ENCODE measurements around the gene ANKRD22. TPM values are rescaled to one million over a fixed set of nuclear protein-coding genes. Genes with fewer than 3 reads are reported as not detected.
A peak's percentile ranks its signal among the peaks of the same experiment; 100 is the strongest.
"Not testable (repeated sequence)": the region's sequence is repeated elsewhere in the genome, so short reads cannot be mapped to it uniquely, and the experiment has no call there.

ANKRD22 gene
- total RNA-seq, 2 experiments from 2014 or later, result not detected

GRCh38 chr10:88883448-88883809 lies 31.8 kb upstream of the ANKRD22 start:
- no peak for DNase-seq
- peaks cover under 1% of the 10 kb centered on the region for H3K9me3 Mint-ChIP-seq
- no peak for ATAC-seq (ENCODE audit: low read depth)
- peak overlapping the region; percentile 62 for H3K27ac Mint-ChIP-seq
- H3K36me3 Mint-ChIP-seq, result peaks cover 46% of the 10 kb centered on the region
- H3K27me3 Mint-ChIP-seq, result no peaks in the 10 kb centered on the region
- H3K4me1 Mint-ChIP-seq, result peaks cover 60% of the 10 kb centered on the region
- POLR2A ChIA-PET, result no interaction called here
- H3K4me3 Mint-ChIP-seq, result peak overlapping the region; percentile 94

- Mint-ChIP-seq H3K36me3 (peaks cover 45% of the 10 kb centered on the region), H3K4me3 (peak overlapping the region; percentile 94), H3K4me1 (peaks cover 60% of the 10 kb centered on the region), H3K27ac (peak overlapping the region; percentile 92)
- H3K27me3 Mint-ChIP-seq; H3K9me3 Mint-ChIP-seq; DNase-seq; POLR2A ChIA-PET; ATAC-seq (ENCODE audit: low read depth): not testable (repeated sequence)
Measured at GRCh38 chr10:88882646-88883447, 31.2 kb upstream of the ANKRD22 start.

- Mint-ChIP-seq H3K9me3 (peaks cover 3% of the 10 kb centered on the region), H3K4me1 (peaks cover 60% of the 10 kb centered on the region), H3K36me3 (peaks cover 45% of the 10 kb centered on the region), H3K27me3 (no peaks in the 10 kb centered on the region), H3K27ac (peak overlapping the region; percentile 92), H3K4me3 (peak overlapping the region; percentile 94)
- no peak for ATAC-seq (ENCODE audit: low read depth)
- no peak for DNase-seq
- POLR2A ChIA-PET, result interaction anchor here (0.8 to 1.3 kb wide), 6 partner anchors 18 to 532 kb away, joined by 3 to 4 read pairs (median 3); partner anchors contain the start of genes ANKRD22, FAS and IFIT5
Measured at GRCh38 chr10:88881922-88882645, 30.4 kb upstream of the ANKRD22 start.

- Mint-ChIP-seq H3K36me3 (peaks cover 51% of the 10 kb centered on the region), H3K4me3 (peak overlapping the region; percentile 94), H3K27me3 (no peaks in the 10 kb centered on the region), H3K9me3 (peaks cover 5% of the 10 kb centered on the region), H3K27ac (peak overlapping the region; percentile 92), H3K4me1 (peaks cover 56% of the 10 kb centered on the region)
- no peak for ATAC-seq (ENCODE audit: low read depth)
- POLR2A ChIA-PET, result interaction anchor here (0.8 to 1.4 kb wide), 7 partner anchors 19 to 533 kb away, joined by 3 to 4 read pairs (median 3); partner anchors contain the start of genes ANKRD22, FAS and IFIT5
- DNase-seq, result no peak
Measured at GRCh38 chr10:88881320-88881719, 29.7 kb upstream of the ANKRD22 start.

- ATAC-seq (ENCODE audit: low read depth), result peak; percentile 76
- Mint-ChIP-seq H3K27ac (peak overlapping the region; percentile 92), H3K9me3 (peaks cover 5% of the 10 kb centered on the region), H3K36me3 (peaks cover 48% of the 10 kb centered on the region), H3K4me1 (peaks cover 50% of the 10 kb centered on the region), H3K27me3 (no peaks in the 10 kb centered on the region), H3K4me3 (peak overlapping the region; percentile 94)
- DNase-seq, result peak; percentile 86
- POLR2A ChIA-PET, result interaction anchor here (0.5 to 1.7 kb wide), 22 partner anchors 10 to 1018 kb away, joined by 3 to 18 read pairs (median 4); partner anchors contain the start of genes CH25H and FAS
Measured at GRCh38 chr10:88880282-88881076, 28.8 kb upstream of the ANKRD22 start.

- Mint-ChIP-seq H3K36me3 (peaks cover 44% of the 10 kb centered on the region), H3K4me1 (peaks cover 45% of the 10 kb centered on the region), H3K4me3 (peak within 1 kb of the TSS; percentile 94), H3K9me3 (peaks cover 5% of the 10 kb centered on the region), H3K27me3 (peaks cover 2% of the 10 kb centered on the region), H3K27ac (peak within 1 kb of the TSS; percentile 92)
- POLR2A ChIA-PET, result interaction anchor here (0.5 to 1.7 kb wide), 19 partner anchors 9 to 1017 kb away, joined by 3 to 18 read pairs (median 4); partner anchors contain the start of genes CH25H and FAS
- peak; percentile 74 for ATAC-seq (ENCODE audit: low read depth)
- DNase-seq, result peak; percentile 91
Measured at GRCh38 chr10:88879534-88880281, 28.1 kb upstream of the ANKRD22 start, which contains the start of gene STAMBPL1. Gene STAMBPL1, plus strand, starts transcription at chr10:88880245. Its CDS starts 21,464 bp downstream, at chr10:88901709.

- Mint-ChIP-seq H3K9me3 (peaks cover 5% of the 10 kb centered on the region), H3K4me1 (peaks cover 26% of the 10 kb centered on the region), H3K27me3 (peaks cover 4% of the 10 kb centered on the region), H3K36me3 (peaks cover 27% of the 10 kb centered on the region), H3K27ac (no peak overlapping the region), H3K4me3 (no peak overlapping the region)
- DNase-seq, result no peak
- POLR2A ChIA-PET, result no interaction called here
- ATAC-seq (ENCODE audit: low read depth), result no peak
Measured at GRCh38 chr10:88877298-88877697, 25.7 kb upstream of the ANKRD22 start.

- H3K4me3 Mint-ChIP-seq, result no peak overlapping the region
- DNase-seq (no peak), ATAC-seq (ENCODE audit: low read depth) (no peak)
- peaks cover 4% of the 10 kb centered on the region for H3K27me3 Mint-ChIP-seq
- POLR2A ChIA-PET, result interaction anchor here (0.7 kb wide), 1 partner anchor 379 kb away, joined by 3 read pairs; no protein-coding TSS in a partner anchor
- peaks cover 21% of the 10 kb centered on the region for H3K4me1 Mint-ChIP-seq
- peaks cover 21% of the 10 kb centered on the region for H3K36me3 Mint-ChIP-seq
- no peak overlapping the region for H3K27ac Mint-ChIP-seq
- H3K9me3 Mint-ChIP-seq, result peaks cover 7% of the 10 kb centered on the region
Measured at GRCh38 chr10:88875081-88875480, 23.4 kb upstream of the ANKRD22 start.

GRCh38 chr10:88874281-88874680 lies 22.6 kb upstream of the ANKRD22 start:
- no peak overlapping the region for H3K27ac Mint-ChIP-seq
- peaks cover 4% of the 10 kb centered on the region for H3K27me3 Mint-ChIP-seq
- ATAC-seq (ENCODE audit: low read depth) (no peak), DNase-seq (no peak)
- POLR2A ChIA-PET, result no interaction called here
- H3K4me3 Mint-ChIP-seq, result no peak overlapping the region
- peaks cover 7% of the 10 kb centered on the region for H3K9me3 Mint-ChIP-seq
- H3K36me3 Mint-ChIP-seq, result peaks cover 21% of the 10 kb centered on the region
- H3K4me1 Mint-ChIP-seq, result peaks cover 17% of the 10 kb centered on the region

- ATAC-seq (ENCODE audit: low read depth) (no peak), DNase-seq (no peak)
- Mint-ChIP-seq H3K9me3 (peaks cover 7% of the 10 kb centered on the region), H3K27me3 (peaks cover 4% of the 10 kb centered on the region), H3K36me3 (peaks cover 20% of the 10 kb centered on the region), H3K4me1 (peaks cover 12% of the 10 kb centered on the region), H3K4me3 (no peak overlapping the region), H3K27ac (no peak overlapping the region)
- POLR2A ChIA-PET, result no interaction called here
Measured at GRCh38 chr10:88873757-88874156, 22.1 kb upstream of the ANKRD22 start.

GRCh38 chr10:88870089-88870488 lies 18.4 kb upstream of the ANKRD22 start:
- DNase-seq (no peak), ATAC-seq (ENCODE audit: low read depth) (no peak)
- Mint-ChIP-seq H3K27ac (no peak overlapping the region), H3K4me3 (no peak overlapping the region), H3K27me3 (peaks cover 2% of the 10 kb centered on the region), H3K36me3 (peaks cover 6% of the 10 kb centered on the region), H3K9me3 (peaks cover 2% of the 10 kb centered on the region), H3K4me1 (peaks cover 1% of the 10 kb centered on the region)
- POLR2A ChIA-PET, result interaction anchor here (1.4 kb wide), 1 partner anchor 10 kb away, joined by 4 read pairs; the partner anchor contains the start of gene STAMBPL1

- Mint-ChIP-seq H3K36me3 (peaks cover under 1% of the 10 kb centered on the region), H3K4me3 (no peak overlapping the region), H3K27me3 (peaks cover 8% of the 10 kb centered on the region), H3K9me3 (peaks cover 2% of the 10 kb centered on the region), H3K4me1 (peaks cover 1% of the 10 kb centered on the region), H3K27ac (no peak overlapping the region)
- DNase-seq, result no peak
- no peak for ATAC-seq (ENCODE audit: low read depth)
- POLR2A ChIA-PET, result no interaction called here
Measured at GRCh38 chr10:88866454-88866853, 14.8 kb upstream of the ANKRD22 start.
